Heart left ventricle (tissue), 13 donors: Measurements from ENCODE around the gene SCPEP1.

Experiments
- POLR2A ChIP-seq, 2 donors: fragments of 450-650 bp; IDR thresholded peaks; one replicate each; pipeline ENCODE4 v1.6.1; 2017; ENCODE audit warnings: antibody characterized with exemption in 2 of 2, mild to moderate bottlenecking in 2 of 2, moderate library complexity in 2 of 2
- TF ChIP-seq, protein P1 (sequence below), 12 donors: fragments of 200-600 bp; sonication (generic) in 4 of 12; IDR thresholded peaks; one replicate each; pipeline versions ENCODE4 v1.5.0 to v1.8.0; 2018 to 2022; ENCODE audit warnings: antibody characterized with exemption in 12 of 12, mild to moderate bottlenecking in 5 of 12
- donor health status: ischemic (EF 13 %, LVEDD 7.1; RV severe dilation, severe dysfunction).
- donor health status: DM: no; HTN: yes; CAD: no.
- donor health status: DM: no; HTN: no; CAD: no.
- donor health status: ischemic (EF 25% LVEDD 6.9; RV normal size, moderate dysfunction).
- donor health status: ischemic (EF 25% LVEDD 5.7; RV mildly dilated, moderate dysfunction).
- donor health status: ischemic (EF 35%, LVEDD 5.7; RV mildly dilated, moderate dysfunction).
- donor health status: nonischemic (EF 11% LVEDD 7.7; RV severe dilation, severe dysfunction).
- donor health status: DM: yes; HTN: yes; CAD: no.
- donor health status: PGD.
- donor health status: ischemic (EF 29% LVEDD 5.4; RV normal size, mild dysfunction).
- donor health status: nonischemic (EF 23%, LVEDD 6.1; RV moderate dilation, normal function).

DNA sequence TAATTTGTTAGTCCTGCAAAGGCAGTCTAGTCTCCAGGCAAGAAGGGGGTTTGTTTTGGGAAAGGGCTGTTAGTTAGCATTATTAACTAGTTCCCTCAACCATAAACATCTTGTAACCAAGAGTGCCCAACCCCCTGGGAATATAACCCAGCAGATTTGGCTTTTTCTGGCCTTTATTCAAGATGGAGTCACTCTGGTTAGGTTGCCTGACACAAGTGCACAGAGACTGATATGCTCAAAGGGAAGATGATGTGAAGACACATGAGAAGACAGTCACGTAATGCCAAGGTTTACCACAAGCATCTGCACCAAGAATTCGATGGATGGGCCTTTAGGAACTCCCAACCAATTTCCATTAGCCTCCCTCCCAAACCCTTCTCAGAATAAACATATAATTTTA lies 3.9 kb upstream of the SCPEP1 start:
- TF ChIP-seq, protein P1, sequence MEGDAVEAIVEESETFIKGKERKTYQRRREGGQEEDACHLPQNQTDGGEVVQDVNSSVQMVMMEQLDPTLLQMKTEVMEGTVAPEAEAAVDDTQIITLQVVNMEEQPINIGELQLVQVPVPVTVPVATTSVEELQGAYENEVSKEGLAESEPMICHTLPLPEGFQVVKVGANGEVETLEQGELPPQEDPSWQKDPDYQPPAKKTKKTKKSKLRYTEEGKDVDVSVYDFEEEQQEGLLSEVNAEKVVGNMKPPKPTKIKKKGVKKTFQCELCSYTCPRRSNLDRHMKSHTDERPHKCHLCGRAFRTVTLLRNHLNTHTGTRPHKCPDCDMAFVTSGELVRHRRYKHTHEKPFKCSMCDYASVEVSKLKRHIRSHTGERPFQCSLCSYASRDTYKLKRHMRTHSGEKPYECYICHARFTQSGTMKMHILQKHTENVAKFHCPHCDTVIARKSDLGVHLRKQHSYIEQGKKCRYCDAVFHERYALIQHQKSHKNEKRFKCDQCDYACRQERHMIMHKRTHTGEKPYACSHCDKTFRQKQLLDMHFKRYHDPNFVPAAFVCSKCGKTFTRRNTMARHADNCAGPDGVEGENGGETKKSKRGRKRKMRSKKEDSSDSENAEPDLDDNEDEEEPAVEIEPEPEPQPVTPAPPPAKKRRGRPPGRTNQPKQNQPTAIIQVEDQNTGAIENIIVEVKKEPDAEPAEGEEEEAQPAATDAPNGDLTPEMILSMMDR (IDR thresholded peaks at IDR 0.05) = no peak
- no peak for TF ChIP-seq POLR2A (IDR thresholded peaks at IDR 0.05)
